Loucy (cell line): ENCODE measurements around the gene ACVR1.

Experiments
- H2AFZ ChIP-seq: fragments of 200-600 bp; sonication (generic); 2 replicates; pipeline ENCODE4 v1.6.0; 2016; ENCODE audit warnings: antibody characterized with exemption, mild to moderate bottlenecking, low read length, moderate library complexity
- H3F3A ChIP-seq: fragments of 200-600 bp; 2 replicates; pipeline ENCODE4 v1.6.0; 2016; ENCODE audit warnings: antibody characterized with exemption, low read depth, mild to moderate bottlenecking
- H3K27me3 ChIP-seq: fragments of 200-600 bp; sonication (generic); 2 replicates; pipeline ENCODE4 v1.6.1; 2014; ENCODE audit warnings: low read length, mild to moderate bottlenecking; ENCODE audit not compliant: insufficient read depth, poor library complexity, severe bottlenecking
- H3K36me3 ChIP-seq: fragments of 200-600 bp; sonication (generic); 2 replicates; pipeline ENCODE4 v1.6.1; 2016; ENCODE audit warnings: low read length; ENCODE audit not compliant: insufficient read depth
- H3K4me1 ChIP-seq: fragments of 200-600 bp; sonication (generic); 2 replicates; pipeline ENCODE4 v1.5.1; 2014; ENCODE audit warnings: low read length, mild to moderate bottlenecking; ENCODE audit not compliant: insufficient read depth, poor library complexity, severe bottlenecking
- H3K4me2 ChIP-seq: fragments of 200-600 bp; sonication (generic); 2 replicates; pipeline ENCODE4 v1.6.0; 2014; ENCODE audit warnings: antibody characterized with exemption, low read length, low read depth, mild to moderate bottlenecking; ENCODE audit not compliant: poor library complexity, severe bottlenecking
- H3K4me3 ChIP-seq: fragments of 200-600 bp; sonication (generic); 2 replicates; pipeline ENCODE4 v1.5.1; 2014; ENCODE audit warnings: low read length, mild to moderate bottlenecking, mixed read lengths; ENCODE audit not compliant: poor library complexity, severe bottlenecking
- H3K79me2 ChIP-seq: fragments of 200-600 bp; sonication (generic); 2 replicates; pipeline ENCODE4 v1.6.1; 2014; ENCODE audit warnings: low read length; ENCODE audit not compliant: insufficient read depth
- H3K9ac ChIP-seq: fragments of 200-600 bp; sonication (generic); 2 replicates; pipeline ENCODE4 v1.6.0; 2014; ENCODE audit warnings: mild to moderate bottlenecking, low read depth, low read length, moderate library complexity; ENCODE audit not compliant: poor library complexity, severe bottlenecking
- H3K9me2 ChIP-seq: fragments of 200-600 bp; sonication (generic); replicated peaks from 2 replicates; pipeline ENCODE4 v1.6.1; 2016; ENCODE audit warnings: low read depth, low read length, mixed read lengths
- H3K9me3 ChIP-seq: fragments of 200-600 bp; sonication (generic); 2 replicates; pipeline ENCODE4 v1.6.1; 2014; ENCODE audit warnings: mild to moderate bottlenecking, antibody characterized with exemption, low read length, low read depth; ENCODE audit not compliant: insufficient read depth
- H4K20me1 ChIP-seq: fragments of 200-600 bp; sonication (generic); 2 replicates; pipeline ENCODE4 v1.6.0; 2014; ENCODE audit warnings: antibody characterized with exemption, low read length, mild to moderate bottlenecking; ENCODE audit not compliant: insufficient read depth, poor library complexity, severe bottlenecking
- EZH2phosphoT487 ChIP-seq: fragments of 200-600 bp; IDR thresholded peaks from 2 replicates; pipeline ENCODE4 v1.6.1; 2018; ENCODE audit warnings: antibody characterized with exemption, mild to moderate bottlenecking, moderate library complexity, borderline replicate concordance
- TF ChIP-seq, protein P1 (sequence below): fragments of 200-600 bp; sonication (generic); conservative IDR thresholded peaks from 2 replicates; pipeline ENCODE4 v1.5.1; 2014; ENCODE audit warnings: mild to moderate bottlenecking, antibody characterized with exemption, low read length

ACVR1 gene

DNA sequence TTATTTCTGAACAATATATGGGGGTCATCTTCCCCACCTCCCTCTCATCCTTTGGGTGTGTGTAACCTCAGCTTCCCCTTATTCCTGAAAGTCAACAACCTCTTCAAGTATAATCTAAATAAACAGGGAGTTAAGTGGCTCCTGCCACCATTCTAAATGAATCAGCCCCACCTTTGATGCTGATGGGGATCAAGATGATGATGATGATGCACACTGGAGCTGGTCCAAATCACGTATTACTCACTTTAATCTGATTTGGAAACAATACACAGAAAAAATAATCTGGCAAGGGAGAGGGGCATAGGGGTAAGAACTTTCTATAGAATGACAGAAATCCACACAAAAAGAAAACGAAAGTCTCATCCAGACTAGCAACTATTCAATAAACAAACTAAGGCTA, 7.1 kb downstream of the ACVR1 start:
- H3K4me3 ChIP-seq = no peak overlapping the region
- no peaks in the 10 kb centered on the region for H4K20me1 ChIP-seq
- no peaks in the 10 kb centered on the region for H3K36me3 ChIP-seq
- TF ChIP-seq EZH2phosphoT487 = no peak
- TF ChIP-seq, protein P1, sequence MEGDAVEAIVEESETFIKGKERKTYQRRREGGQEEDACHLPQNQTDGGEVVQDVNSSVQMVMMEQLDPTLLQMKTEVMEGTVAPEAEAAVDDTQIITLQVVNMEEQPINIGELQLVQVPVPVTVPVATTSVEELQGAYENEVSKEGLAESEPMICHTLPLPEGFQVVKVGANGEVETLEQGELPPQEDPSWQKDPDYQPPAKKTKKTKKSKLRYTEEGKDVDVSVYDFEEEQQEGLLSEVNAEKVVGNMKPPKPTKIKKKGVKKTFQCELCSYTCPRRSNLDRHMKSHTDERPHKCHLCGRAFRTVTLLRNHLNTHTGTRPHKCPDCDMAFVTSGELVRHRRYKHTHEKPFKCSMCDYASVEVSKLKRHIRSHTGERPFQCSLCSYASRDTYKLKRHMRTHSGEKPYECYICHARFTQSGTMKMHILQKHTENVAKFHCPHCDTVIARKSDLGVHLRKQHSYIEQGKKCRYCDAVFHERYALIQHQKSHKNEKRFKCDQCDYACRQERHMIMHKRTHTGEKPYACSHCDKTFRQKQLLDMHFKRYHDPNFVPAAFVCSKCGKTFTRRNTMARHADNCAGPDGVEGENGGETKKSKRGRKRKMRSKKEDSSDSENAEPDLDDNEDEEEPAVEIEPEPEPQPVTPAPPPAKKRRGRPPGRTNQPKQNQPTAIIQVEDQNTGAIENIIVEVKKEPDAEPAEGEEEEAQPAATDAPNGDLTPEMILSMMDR = no peak
- no peaks in the 10 kb centered on the region; the same call in 1 of the 2 replicates for H3K79me2 ChIP-seq
- H3K9me3 ChIP-seq = no peaks in the 10 kb centered on the region
- H3K27me3 ChIP-seq = no peaks in the 10 kb centered on the region
- no peaks in the 10 kb centered on the region for H3F3A ChIP-seq
- peaks cover 11% of the 10 kb centered on the region for H3K4me1 ChIP-seq
- no peak overlapping the region for H3K4me2 ChIP-seq
- no peak overlapping the region for H3K9ac ChIP-seq
- no peak overlapping the region for H2AFZ ChIP-seq
- no peaks in the 10 kb centered on the region for H3K9me2 ChIP-seq

DNA sequence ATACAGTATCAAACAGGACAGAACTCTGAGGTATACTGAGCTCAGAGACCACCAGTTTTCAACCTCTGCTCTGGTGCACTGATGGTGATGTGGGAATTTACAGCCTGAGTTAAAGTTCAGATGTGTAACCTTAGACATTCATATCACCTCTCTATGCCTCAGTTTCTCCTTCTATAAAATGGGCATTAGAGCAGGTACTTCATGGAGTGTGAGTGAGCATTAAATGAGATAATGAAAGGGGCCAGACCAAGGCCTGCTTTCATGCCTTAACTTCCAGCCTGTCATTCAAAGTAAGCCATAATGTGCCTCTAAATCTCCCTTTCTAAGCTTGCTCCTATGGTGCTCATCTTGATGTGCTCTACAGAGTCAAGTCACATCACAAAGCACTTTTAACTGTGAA, 8.4 kb downstream of the ACVR1 start:
- Histone ChIP-seq H3F3A (no peaks in the 10 kb centered on the region), H2AFZ (no peak overlapping the region), H3K4me1 (no peaks in the 10 kb centered on the region), H3K4me3 (no peak overlapping the region), H3K4me2 (no peak overlapping the region), H3K9me2 (no peaks in the 10 kb centered on the region), H3K9me3 (no peaks in the 10 kb centered on the region), H3K36me3 (no peaks in the 10 kb centered on the region), H3K27me3 (no peaks in the 10 kb centered on the region), H4K20me1 (no peaks in the 10 kb centered on the region), H3K9ac (no peak overlapping the region), H3K79me2 (no peaks in the 10 kb centered on the region)
- TF ChIP-seq, protein P1 = no peak
- no peak for TF ChIP-seq EZH2phosphoT487

DNA sequence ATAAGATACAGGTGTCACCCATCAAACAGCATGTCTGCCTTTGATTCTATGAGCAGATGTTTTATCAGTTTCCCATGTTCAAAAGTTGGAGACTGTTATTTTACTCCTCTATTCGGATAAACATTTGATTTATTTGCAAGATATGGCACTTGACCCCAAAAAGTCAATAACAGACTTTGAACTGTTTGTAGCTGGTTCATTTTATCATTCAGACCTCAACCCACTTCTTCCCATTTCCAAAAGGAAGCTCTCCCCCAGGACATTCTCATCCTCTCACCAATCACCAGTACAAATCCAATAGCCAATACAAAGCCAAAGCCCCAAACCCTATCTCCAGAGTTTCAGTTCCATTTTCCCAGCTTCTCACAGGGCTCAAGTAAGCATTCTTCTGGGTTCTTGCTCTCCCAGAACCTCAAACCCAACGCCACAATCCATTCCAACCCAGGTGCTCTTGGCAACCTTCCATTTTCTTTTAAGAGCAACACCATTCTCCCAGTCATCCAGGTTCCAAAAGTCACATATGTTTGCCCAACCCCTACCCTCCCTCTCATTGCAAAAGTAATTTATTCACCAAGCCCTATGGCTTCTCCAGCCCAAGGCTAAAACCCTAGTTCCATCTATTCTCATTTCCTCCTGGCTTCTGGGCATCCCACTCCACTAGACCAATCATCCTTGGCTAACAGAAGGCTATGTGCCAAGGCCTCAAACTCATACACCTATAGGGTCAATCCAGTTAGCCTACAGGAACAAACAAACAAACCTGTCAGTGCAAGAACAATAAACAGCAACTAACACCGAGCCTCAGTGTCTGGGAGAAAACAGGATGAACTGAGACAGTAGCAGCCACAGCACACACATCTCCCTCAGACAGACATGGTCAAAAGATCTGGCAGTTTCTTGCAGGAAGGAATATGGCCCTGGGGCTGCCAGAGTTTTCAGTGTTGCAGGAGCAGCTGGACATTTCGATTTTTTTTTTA, 9.2 kb downstream of the ACVR1 start:
- no peaks in the 10 kb centered on the region for H3K9me2 ChIP-seq
- no peaks in the 10 kb centered on the region for H3K79me2 ChIP-seq
- H3K4me2 ChIP-seq = no peak overlapping the region
- no peak for TF ChIP-seq EZH2phosphoT487
- TF ChIP-seq, protein P1 = no peak
- H3K4me3 ChIP-seq = no peak overlapping the region
- H3K9me3 ChIP-seq = no peaks in the 10 kb centered on the region
- no peaks in the 10 kb centered on the region for H3K27me3 ChIP-seq
- no peak overlapping the region for H2AFZ ChIP-seq
- H4K20me1 ChIP-seq = no peaks in the 10 kb centered on the region
- no peaks in the 10 kb centered on the region for H3K36me3 ChIP-seq
- H3K9ac ChIP-seq = no peak overlapping the region
- H3K4me1 ChIP-seq = no peaks in the 10 kb centered on the region
- no peaks in the 10 kb centered on the region for H3F3A ChIP-seq
